ENCODE results near the gene SLC25A23. TPM values are rescaled to one million over a fixed set of nuclear protein-coding genes. Genes with fewer than 3 reads are reported as not detected.

SLC25A23 gene
- polyA plus RNA-seq, 2 of the 4 experiments (the other 2 are of a cell fraction): 3.3 to 18.2 TPM

DNA sequence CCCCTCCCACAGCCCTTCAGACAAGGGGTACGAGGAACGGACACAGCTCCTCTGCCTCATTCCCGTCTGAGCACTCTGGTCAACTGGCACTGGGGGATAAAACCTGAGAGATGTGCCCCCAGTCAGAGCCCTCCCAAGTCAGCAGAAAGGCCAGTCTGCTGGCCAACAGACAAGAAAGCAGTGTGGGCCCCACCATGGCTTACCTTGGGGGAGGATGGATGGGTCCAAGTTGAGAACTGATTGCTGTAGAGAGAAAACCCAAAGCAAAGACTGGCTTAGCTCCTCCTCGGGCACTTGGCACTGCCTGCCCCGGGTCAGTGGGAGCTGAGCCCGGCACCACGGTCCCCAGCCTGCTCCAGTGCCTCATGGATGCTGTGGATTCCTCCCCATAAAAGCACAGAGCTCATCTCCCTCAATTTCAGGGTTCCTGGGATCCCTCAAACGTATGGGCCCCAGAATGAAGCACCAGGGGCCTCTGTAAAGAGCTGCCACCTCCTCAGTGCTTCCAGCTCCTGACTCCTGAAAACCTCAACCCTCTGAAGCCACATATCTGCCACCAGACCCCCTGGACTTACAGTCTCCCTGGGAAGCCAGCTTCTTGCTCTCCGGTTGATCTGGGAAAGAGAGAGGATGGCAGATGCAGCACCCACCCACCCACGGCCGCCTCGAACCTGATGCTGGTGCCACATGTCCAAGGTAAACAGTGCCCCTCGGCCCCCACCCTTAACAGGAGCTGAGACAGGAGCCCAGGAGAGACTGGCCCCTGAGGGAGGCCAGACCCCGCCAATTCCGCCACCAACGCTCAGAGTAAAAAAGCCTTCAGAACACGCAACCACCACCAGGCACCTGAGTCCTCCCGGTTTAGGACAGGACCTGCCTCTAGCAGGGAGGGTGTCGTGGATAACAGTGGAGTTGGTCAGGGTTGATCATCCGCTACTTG, 38.2 kb downstream of the SLC25A23 start:
- CTCF ChIA-PET: interaction anchor here (1.0 to 1.4 kb wide), 3 partner anchors 10 to 18 kb away, joined by 3 read pairs; no protein-coding TSS in a partner anchor

DNA sequence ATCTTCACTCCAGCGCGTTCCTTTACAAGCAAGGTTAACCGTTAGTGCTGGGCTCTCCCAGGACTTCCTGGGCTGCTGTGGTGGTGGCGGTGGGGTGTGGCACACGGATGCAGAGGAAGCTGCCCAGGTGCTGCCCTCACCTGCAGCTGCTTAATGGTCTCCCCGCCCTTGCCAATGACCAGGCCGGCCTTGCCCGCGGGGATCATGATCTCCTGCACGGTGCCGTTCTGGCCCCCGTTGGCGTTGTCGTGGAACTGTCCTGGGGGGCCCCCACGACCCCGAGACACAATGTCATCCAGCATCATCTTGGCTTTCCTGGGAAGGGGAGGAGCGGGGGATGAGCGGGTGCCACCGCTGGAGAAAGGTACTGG, 41.0 kb downstream of the SLC25A23 start:
- Histone ChIP-seq H3K27ac (no peak overlapping the region), H3K4me2 (no peak overlapping the region), H3K9me3 (no peaks in the 10 kb centered on the region), H3K4me3 (no peak overlapping the region), H3K4me1 (peaks cover 15% of the 10 kb centered on the region; the same call in 2 of the 3 replicates)
- TF ChIP-seq SREBF2 (IDR thresholded peaks at IDR 0.05): no peak
- no peak for TF ChIP-seq RFX5 (IDR thresholded peaks at IDR 0.05)
- no peak for TF ChIP-seq TFCP2L1 (CRISPR knock-in tag; IDR thresholded peaks at IDR 0.05)
- no peak for TF ChIP-seq HOXB5 (CRISPR knock-in tag; IDR thresholded peaks at IDR 0.05)
- TF ChIP-seq, protein P1, sequence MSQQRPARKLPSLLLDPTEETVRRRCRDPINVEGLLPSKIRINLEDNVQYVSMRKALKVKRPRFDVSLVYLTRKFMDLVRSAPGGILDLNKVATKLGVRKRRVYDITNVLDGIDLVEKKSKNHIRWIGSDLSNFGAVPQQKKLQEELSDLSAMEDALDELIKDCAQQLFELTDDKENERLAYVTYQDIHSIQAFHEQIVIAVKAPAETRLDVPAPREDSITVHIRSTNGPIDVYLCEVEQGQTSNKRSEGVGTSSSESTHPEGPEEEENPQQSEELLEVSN (IDR thresholded peaks at IDR 0.05; ENCODE audit: borderline replicate concordance, low read depth): no peak
- TF ChIP-seq FOSB (CRISPR knock-in tag; IDR thresholded peaks at IDR 0.05): no peak
- TF ChIP-seq CBX8 (IDR thresholded peaks at IDR 0.05): no peak
- TF ChIP-seq JUN (IDR thresholded peaks at IDR 0.05): no peak
- TF ChIP-seq RAD21 (conservative IDR thresholded peaks at IDR 0.05 in 1 of 2, IDR thresholded peaks at IDR 0.05 in 1 of 2): no peak
- TF ChIP-seq HDAC2 (IDR thresholded peaks at IDR 0.05): no peak
- no peak for TF ChIP-seq CEBPB (IDR thresholded peaks at IDR 0.05)
- no peak for TF ChIP-seq EP300 (IDR thresholded peaks at IDR 0.05)
- TF ChIP-seq FOSL2 (IDR thresholded peaks at IDR 0.05): no peak
- no peak for TF ChIP-seq FOSL2 (CRISPR knock-in tag; IDR thresholded peaks at IDR 0.05)
- TF ChIP-seq NPAS2 (CRISPR knock-in tag; IDR thresholded peaks at IDR 0.05; ENCODE audit: borderline replicate concordance): no peak
- TF ChIP-seq KDM5A (IDR thresholded peaks at IDR 0.05): no peak
- no peak for FAIRE-seq
- no peak for DNase-seq (ENCODE audit: low read depth in 1 of 2, low spot score in 1 of 2)
- POLR2A ChIA-PET: no interaction called here
- CTCF ChIA-PET: interaction anchor here (0.9 kb wide), 1 partner anchor 200 kb away, joined by 3 read pairs; no protein-coding TSS in a partner anchor
- ATAC-seq: no peak
- 89% methylated on average over 5 of the region's 19 CpGs for WGBS (ENCODE audit: missing lambda C conversion rate)

More for the DNA sequence above, 38.2 kb downstream of the SLC25A23 start:
- DNase-seq (ENCODE audit: low read depth in 1 of 2, low spot score in 1 of 2) (no peak), ATAC-seq (no peak), FAIRE-seq (no peak)
- no peak overlapping the region for H3K4me3 ChIP-seq
- H3K27ac ChIP-seq: no peak overlapping the region
- H3K9me3 ChIP-seq: no peaks in the 10 kb centered on the region
- H3K4me1 ChIP-seq: peaks cover 15% of the 10 kb centered on the region; the same call in 2 of the 3 replicates
- 91% methylated on average over 18 of the region's 20 CpGs for WGBS (ENCODE audit: missing lambda C conversion rate)
- no peak overlapping the region for H3K4me2 ChIP-seq
- POLR2A ChIA-PET: no interaction called here
- TF ChIP-seq RFX5 (IDR thresholded peaks at IDR 0.05) (no peak), TFCP2L1 (CRISPR knock-in tag; IDR thresholded peaks at IDR 0.05) (no peak), FOSB (CRISPR knock-in tag; IDR thresholded peaks at IDR 0.05) (no peak), ZFP36 (IDR thresholded peaks at IDR 0.05; ENCODE audit: borderline replicate concordance, partially characterized antibody) (no peak), EHMT2 (IDR thresholded peaks at IDR 0.05; ENCODE audit: low read depth) (no peak), SREBF2 (IDR thresholded peaks at IDR 0.05) (no peak), NR3C1 (IDR thresholded peaks at IDR 0.05) (no peak), RARB (CRISPR knock-in tag; IDR thresholded peaks at IDR 0.05) (no peak), EHF (CRISPR knock-in tag; IDR thresholded peaks at IDR 0.05) (no peak), KDM5A (IDR thresholded peaks at IDR 0.05) (no peak), ESRRA (IDR thresholded peaks at IDR 0.05; ENCODE audit: borderline replicate concordance, low read length) (no peak), RAD21 (conservative IDR thresholded peaks at IDR 0.05 in 1 of 2, IDR thresholded peaks at IDR 0.05 in 1 of 2) (no peak), CHD4 (IDR thresholded peaks at IDR 0.05; ENCODE audit: borderline replicate concordance) (no peak), POLR2AphosphoS2 (conservative IDR thresholded peaks at IDR 0.05; ENCODE audit: low read length) (no peak), NFE2L2 (conservative IDR thresholded peaks at IDR 0.05; ENCODE audit: low read length) (no peak), MAFK (IDR thresholded peaks at IDR 0.05; ENCODE audit: partially characterized antibody) (no peak), JUN (IDR thresholded peaks at IDR 0.05) (no peak)
- TF ChIP-seq, protein P2, sequence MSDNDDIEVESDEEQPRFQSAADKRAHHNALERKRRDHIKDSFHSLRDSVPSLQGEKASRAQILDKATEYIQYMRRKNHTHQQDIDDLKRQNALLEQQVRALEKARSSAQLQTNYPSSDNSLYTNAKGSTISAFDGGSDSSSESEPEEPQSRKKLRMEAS (IDR thresholded peaks at IDR 0.05): no peak
- TF ChIP-seq, protein P3, sequence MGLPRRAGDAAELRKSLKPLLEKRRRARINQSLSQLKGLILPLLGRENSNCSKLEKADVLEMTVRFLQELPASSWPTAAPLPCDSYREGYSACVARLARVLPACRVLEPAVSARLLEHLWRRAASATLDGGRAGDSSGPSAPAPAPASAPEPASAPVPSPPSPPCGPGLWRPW (IDR thresholded peaks at IDR 0.05): no peak
